NCI-H146 treated with DMSO at 0.1 percent for 48 hours (cell line): ENCODE results near the gene OBSCN.
"Not testable (repeated sequence)": the region's sequence is repeated elsewhere in the genome, so short reads cannot be mapped to it uniquely, and the experiment has no call there.

ENCODE experiments used
- DNase-seq: peaks from one replicate; lab custom pipeline; 2025; ENCODE audit not compliant: unreplicated experiment; lab: John Stamatoyannopoulos, UW

The OBSCN gene

DNA sequence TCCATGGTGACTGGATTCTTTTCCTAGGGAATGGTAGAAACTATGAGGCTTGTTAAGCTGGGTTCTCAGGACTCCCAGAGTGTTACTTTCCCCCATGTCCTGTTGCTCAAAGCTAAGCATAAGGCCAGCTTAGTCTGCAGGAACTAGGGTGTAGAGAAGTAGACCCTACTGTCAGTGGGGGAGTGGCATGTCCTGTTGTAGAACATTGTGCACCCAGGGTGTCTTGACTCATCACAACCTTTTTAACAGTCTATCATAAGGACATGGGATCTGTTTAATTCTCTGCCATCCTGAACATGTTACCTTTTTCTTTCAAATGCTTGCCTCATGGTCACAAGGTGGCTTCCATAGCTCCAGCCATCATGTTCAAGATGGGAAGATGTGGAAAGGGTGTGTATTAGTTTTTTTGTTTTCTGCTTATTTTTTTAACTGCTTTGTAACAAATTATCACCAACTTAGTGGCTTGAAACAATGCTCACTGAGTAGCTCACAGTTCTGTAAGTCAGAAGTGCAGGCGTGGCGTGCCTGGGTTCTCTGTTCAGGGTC is 17.4 kb downstream of the OBSCN start:
- no peak for DNase-seq

DNA sequence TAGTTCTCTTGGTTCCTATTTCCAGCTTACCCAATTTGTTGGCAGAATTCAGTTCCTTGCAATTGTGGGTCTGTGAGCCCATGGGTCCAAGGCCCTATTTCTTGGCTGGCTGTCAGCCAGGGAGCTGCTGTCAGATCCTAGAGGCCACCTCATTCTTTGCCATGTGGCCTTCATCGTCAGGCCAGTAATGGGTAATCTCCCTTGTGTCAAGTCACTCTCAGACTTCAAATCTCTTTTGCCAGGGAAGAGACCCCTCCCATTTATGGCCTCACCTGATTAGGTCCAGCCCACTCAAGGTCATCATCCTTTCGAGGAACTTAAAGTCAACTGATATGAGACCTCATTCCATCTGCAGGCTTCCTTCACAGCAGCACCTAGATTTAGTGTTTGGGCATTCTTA is 17.9 kb downstream of the OBSCN start:
- no peak for DNase-seq

DNA sequence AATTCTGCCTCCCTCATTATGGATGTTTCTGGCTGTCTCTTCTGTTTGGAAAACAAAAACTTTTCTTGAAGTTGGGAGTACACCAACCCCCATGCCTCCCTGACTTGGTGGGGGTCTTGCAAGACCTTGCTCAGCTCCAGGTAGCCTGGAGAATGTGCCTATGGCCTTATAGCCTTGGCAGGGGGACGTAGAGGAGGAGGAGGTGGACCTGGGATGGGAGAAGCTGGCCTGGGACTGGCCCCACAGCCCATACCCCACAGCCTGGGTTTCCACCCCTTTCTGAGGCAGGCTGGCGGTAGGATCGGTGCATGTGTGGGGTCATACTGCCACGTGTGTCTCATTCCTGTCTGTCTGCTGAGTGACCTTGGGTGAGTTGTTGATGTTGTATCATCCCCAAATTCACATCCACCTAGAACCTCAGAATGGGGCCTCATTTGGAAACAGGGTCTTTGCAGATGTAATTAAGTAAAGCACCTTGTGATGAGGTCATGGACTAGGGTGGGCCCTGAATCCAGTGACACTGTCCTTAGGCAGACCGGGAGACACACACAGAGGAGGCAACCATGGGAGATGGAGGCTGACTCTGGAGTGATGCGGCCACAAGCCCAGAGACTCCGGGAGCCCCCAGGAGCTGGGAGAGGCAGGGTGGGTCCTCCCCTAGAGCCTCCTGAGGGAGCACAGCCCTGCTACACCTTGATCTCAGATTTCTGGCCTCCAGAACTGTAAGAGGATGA is 18.5 kb downstream of the OBSCN start:
- DNase-seq, result no peak

DNA sequence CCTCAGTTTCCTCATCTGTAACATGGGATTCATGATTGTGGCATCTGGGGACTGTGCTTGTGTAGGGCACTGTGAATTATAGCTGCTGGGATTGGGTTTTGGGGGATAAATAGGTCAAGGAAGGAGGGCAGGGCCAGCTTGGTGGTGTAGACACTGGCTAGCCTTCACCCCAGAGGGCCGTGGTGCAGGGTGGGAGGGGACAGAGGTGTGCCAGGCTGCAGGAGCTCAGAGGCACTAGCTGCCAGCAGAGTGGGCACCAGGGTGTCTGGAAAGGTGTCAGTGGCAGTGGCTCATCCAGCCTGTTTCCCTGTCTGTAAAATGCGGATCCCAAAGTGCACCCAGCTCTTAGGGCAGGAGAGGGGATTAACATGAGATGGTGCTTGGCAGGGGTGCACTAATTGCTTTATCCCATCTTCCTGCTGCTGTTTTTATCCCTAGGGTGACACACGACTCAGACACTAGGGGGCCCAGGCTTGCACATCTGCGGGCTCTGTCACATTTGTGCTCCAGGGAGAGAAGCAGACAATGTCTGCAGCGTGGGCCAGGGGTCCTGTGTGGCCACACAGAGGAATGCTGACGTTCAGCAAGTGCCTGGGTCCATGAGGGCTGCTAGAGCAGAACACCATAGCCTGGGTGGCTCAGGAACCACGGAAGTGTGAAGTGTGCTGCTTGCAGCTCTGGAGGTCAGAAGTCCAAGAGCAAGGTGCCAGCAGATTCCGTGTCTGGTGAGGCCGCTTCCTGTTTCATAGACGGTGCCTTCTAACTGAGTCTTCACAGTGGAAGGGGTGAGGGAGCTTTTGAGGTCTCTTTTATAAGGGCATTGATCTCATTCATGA is 19.3 kb downstream of the OBSCN start:
- DNase-seq, result no peak

DNA sequence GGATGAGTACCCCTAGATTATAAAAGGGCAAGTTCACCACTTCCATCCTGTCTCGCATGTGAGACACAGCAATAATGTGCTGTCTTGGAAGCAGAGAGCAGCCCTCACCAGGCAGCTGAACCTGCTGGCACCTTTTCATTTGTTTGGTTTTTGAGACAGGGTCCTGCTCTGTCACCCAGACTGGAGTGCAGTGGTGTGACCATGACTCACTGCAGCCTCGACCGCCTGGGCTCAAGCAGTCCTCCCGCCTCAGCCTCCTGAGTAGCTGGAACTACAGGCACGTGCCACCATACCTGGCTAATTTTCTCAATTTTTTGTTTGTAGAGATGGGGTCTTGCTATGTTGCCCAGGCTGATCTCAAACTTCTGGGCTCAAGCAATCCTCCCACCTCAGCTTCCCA is 20.3 kb downstream of the OBSCN start:
- not testable (repeated sequence) for DNase-seq

DNA sequence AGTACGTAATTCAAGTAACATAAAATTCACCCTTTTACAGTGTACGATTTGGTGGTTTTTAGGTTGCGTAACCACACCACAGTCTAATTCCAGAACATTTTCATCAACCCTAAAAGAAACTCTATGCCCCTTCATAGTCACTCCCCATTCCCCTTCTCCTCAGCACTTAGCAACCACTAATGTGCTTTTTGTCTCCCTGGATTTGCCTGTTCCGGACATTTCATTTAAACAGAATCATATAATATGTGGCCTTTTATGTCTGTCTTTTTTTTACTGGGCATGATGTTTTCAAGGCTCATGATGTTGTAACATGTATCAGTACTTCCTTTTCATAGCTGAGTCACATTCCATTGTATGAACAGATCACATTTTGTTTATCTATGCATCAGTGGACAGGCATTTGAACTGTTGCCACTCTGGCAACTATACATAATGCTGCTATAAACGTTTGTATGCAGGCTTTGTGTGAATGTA is 20.8 kb downstream of the OBSCN start:
- DNase-seq, result no peak

DNA sequence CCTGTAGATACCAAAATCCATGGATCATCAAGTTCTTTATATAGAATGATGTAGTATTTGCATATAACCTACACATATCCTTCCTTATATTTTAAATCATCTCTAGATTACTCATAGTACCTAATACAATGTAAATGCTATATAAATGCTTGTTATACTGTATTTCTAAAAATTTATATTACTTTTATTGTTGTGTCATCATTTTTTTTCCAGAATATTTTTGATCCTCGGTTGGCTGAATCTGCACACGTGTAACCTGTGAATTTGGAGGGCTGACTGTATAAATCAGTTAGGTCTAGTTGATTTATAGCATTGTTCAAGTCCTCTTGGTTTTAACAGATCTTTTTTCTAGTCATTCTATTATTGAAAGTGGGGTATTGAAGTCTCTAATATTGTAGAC is 23.3 kb downstream of the OBSCN start:
- no peak for DNase-seq

DNA sequence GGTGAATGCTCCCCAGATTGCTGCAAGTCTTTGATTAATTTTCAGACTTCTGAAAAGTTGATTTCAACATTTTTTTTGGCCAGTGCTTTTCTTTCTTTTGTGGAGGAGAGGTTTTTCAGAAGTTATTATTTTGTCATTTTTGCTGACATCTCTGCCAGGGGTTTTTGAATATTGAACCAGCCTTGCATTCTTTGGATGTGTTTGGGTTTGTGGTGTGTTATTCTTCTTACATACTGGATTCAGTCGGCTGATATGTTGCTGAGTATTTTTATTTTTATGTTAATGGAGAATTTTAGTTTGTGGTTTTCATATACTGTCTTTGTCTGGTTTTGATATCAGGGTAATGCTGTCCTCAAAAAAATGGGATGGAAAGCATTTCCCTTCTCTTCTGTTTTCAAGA is 25.3 kb downstream of the OBSCN start:
- no peak for DNase-seq

DNA sequence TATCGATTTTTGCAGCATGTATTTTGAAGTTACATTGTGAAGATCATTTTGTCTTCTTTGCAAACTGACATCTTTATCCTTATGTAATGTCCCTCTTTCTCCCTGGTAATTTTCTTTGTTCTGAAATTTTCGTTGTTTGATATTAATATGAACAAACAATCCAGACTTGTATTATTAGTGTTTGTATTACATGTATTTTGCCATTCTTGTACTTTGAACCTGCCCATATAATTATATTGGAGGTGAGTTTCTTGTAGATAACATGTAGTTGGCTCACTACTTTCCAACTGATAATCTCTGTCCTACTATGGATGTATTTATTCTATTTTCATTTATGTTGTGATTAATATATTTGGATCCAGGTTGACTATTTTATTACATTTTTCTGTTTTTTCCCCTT is 27.1 kb downstream of the OBSCN start:
- no peak for DNase-seq

DNA sequence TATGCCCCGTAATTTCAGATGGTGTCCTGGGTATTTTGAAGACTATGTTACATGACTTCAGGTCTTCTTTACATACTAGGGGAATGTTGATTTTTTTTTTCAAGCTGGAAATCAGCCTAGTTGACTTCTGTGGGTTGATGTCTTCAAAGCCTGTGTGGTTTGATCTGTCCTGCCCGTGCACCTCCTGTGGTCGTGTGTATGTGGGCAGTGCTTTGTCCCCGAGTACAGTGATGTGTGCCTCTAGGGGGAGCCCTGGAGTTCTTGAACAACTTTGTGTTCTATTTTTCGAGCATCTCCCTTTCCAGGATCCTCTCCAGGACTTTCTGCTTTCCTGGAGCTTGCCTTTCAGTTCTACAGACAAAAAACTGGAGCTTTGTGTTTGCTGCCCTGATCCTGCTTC is 28.9 kb downstream of the OBSCN start:
- DNase-seq, result peak; percentile 8

DNA sequence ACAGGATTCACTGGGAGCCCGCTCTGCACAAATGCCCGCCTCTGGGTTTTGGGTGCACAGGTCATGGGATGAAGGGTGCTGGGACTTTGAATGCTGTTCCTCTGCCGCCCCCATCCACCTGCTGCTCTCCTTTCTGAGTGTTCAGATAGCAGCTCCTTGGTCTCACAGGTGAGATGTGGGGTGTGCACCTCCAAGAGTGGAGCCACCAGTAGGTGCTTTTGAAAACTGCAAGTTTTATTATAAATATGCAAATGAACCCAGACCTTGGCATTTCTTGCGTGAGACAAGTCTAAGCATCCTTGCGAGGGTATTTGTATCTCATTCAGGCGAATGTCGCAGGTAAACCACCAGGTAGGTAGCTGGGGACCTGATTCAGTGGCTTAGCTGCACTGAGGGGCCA is 30.2 kb downstream of the OBSCN start:
- DNase-seq, result no peak

DNA sequence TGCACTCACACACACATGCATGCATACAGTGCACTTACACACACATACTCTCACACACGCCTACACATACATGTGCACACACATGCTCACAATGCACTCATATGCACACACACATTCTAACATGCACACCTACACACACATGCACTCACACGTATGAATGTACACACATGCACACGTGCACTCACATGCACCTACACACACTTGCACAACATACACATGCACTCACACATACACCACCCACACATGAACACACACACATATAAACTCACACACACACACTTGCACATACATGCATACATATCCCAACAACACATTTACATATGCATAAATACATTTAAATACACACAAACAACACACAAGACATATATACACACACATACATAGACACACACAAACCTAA is 30.6 kb downstream of the OBSCN start:
- no peak for DNase-seq

DNA sequence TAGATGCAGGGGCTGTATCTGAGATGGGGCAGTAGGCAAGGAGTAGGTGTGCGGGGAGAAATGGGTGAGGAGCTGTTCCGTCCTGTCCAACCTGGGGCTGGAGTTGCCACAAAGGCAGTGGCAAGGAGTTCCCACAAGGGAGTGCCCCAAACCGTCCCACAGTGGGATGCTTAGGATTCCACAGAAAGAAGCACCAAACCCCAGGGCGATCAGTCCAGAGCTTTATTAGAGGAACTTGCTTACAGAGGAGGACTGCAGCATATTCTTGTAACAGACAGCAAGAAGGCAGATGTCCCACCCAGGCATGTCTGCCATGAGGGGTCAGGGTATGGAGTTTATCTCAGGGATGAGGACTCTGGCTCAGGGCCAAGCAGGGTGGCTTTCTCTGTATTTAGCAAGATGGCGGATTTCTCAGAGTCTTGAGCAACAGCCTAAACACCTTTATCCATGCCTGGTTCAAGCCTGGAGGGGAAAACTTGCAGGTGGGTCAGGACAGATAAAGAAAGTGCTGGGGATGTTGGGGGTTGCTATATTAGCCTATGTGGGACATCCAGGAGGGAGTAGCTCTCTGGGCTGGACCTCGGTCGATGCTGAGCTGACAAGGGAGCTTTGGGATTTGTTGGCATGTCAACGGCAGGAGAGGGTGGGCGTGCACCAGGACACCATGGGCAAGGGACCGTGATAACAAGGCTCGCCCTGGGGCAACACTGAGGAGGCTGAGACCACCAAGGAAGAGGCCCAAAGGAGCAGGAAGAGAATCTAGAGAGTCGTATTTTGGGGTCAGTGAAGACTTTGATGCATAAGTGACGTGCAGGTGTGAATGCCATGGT is 32.8 kb downstream of the OBSCN start:
- no peak for DNase-seq

DNA sequence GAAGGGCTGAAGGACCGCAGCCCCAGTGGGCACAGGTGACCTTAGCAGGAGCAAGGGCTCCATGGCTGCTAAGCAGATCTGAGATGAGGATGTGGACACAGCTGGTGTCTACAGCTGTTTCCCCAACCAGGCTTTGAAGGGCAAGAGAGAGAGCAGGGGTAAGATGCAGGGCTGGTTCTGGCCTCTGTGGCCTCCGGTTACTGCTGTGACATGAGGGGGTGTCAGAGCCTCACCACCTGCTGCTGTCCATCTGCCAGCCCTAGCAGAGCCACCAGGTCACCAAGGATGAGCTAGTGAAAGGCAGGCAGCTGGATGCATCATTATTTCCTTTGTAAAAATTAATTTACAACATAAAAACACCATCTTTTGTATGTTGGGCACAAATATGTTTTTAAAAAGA is 33.4 kb downstream of the OBSCN start:
- DNase-seq, result no peak

DNA sequence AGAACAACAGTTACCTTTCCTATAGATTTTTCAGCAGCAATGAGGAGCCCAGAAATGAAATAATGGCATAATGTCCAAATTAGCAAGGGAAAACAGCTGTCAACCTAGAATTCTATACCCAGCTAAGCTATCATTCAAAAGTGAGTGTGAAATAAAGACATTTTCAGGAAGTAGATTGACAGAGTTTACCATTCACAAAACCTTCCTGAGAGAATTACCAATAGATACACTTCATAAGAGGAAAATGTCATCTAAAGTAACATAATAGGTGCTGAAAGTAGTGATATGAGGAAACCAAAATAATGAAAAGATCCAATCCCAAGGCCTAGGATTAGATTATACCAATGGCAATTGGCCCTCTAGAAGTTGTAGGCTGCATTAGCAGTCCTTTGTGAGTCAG is 34.6 kb downstream of the OBSCN start:
- DNase-seq, result no peak

DNA sequence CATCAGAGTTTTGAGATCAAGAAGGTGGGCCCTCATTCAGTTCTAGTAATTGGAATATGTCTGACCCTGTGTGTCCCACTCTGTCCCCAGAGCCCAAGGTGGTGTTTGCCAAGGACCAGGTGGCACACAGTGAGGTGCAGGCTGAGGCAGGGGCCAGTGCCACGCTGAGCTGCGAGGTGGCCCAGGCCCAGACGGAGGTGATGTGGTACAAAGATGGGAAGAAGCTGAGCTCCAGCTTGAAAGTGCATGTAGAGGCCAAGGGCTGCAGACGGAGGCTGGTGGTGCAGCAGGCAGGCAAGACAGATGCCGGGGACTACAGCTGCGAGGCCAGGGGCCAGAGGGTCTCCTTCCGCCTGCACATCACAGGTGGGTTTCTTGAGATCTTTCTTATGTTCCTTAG is 35.2 kb downstream of the OBSCN start:
- DNase-seq, result no peak

DNA sequence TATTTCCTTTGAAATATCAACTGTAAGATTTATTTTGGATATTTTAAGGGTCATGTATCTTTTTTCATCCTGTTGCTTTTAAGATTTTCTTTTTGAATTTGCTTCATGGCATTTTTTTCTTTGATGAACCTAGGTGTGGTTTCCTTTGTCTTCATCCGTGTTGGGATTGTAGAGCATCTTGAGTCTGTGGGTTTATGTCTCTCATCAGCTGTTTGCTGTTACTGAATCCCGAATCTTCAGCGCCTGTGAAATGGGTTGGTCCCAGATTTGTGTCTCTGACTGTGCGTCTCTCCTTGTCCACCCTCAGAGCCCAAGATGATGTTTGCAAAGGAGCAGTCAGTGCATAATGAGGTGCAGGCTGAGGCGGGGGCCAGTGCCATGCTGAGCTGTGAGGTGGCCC is 36.1 kb downstream of the OBSCN start:
- DNase-seq, result not testable (repeated sequence)

DNA sequence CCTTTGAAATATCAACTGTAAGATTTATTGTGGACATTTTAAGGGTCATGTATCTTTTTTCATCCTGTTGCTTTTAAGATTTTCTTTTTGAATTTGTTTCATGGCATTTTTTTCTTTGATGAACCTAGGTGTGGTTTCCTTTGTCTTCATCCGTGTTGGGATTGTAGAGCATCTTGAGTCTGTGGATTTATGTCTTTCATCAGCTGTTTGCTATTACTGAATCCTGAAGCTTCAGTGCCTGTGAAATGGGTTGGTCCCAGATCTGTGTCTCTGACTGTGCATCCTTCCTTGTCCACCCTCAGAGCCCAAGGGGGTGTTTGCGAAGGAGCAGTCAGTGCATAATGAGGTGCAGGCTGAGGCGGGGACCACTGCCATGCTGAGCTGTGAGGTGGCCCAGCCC is 37.3 kb downstream of the OBSCN start:
- no peak for DNase-seq

DNA sequence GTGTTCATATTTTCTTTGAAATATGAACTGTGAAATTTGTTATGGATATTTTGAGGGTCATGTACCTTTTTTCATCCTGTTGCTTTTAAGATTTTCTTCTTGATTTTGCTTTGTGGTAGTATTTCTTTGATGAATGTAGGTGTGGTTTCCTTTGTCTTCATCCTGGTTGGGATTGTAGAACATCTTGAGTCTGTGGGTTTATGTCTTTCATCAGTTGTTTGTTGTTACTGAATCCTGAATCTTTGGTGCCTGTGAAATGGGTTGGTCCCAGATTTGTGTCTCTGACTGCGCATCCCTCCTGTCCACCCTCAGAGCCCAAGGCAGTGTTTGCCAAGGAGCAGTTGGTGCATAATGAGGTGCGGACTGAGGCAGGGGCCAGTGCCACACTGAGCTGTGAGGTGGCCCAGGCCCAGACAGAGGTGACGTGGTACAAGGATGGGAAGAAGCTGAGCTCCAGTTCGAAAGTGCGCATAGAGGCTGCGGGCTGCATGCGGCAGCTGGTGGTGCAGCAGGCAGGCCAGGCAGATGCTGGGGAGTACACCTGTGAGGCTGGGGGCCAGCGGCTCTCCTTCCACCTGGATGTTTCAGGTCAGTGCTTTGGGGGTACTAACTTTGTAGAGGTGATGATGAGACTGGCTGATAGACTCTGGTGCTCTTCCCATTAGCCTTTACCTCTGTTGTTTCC is 38.5 kb downstream of the OBSCN start:
- DNase-seq, result no peak

DNA sequence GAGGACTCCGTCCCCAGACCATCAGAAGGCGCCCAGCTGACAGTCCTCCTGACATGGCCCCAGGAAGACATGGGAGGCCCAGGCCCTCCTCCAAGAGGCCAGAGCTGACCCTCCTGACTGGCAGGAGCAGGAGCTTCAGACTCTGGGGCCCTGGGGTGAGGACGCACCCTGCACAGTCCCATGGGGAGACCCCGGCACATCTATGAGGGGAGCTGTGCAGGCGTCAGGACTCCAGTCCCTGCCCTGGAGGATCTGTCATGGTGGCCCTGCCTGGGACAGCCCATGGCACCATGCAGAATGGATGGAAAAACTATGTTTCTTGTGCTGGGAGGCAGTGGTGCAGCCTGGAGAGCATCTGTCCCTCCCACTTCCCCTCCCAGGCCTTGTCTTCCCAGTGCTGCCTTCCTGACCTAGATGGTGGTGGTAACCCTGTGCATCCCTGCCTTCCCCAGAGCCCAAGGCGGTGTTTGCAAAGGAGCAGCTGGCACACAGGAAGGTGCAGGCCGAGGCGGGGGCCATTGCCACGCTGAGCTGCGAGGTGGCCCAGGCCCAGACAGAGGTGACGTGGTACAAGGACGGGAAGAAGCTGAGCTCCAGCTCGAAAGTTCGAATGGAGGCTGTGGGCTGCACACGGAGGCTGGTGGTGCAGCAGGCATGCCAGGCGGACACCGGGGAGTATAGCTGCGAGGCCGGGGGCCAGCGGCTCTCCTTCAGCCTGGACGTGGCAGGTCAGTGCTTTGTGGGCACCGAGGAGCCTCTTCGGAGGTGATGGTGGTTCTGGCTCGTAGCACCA is 41.9 kb downstream of the OBSCN start:
- no peak for DNase-seq
